Measurements from ENCODE around the gene KPNA5.
"Not testable (repeated sequence)": the region's sequence is repeated elsewhere in the genome, so short reads cannot be mapped to it uniquely, and the experiment has no call there.

Gene KPNA5

GRCh38 chr6:116680880-116681672 is at the start of gene KPNA5:
Gene KPNA5 (plus strand): TSS chr6:116681211. CDS start chr6:116681335, 124 bp downstream.
- peak; percentile 46 for DNase-seq (ENCODE audit: low read depth, low spot score)

DNA sequence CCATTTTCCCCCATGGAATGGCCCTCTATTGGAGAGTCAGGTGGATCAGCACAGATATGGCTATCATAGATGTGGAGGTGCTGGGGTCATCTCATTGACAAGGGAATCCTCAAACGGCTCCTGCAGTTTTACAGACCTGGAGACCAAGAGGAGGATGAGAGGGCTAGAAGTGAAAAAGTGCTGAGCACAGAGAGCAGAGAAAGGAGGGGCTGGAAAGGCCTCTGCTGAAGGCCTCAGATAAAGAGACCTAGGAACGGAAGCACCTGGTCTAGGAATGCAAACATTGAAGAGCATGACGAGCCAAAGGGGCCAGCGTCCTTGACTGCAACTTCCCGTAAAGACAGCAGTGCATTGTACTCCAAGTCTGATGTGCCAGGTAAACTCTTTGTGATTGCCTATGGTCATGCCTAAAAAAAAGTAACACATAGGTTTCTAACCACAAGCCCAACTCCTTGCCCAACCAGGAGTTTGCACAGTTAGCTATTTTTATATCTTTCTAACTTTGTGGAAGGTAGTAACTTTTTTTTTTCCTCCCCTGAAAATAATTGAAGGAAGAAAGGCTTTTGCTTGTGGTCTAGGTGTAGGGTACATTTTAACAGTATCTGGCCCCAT is 49.5 kb upstream of the KPNA5 start:
- no peak for DNase-seq (ENCODE audit: low read depth, low spot score)

- DNase-seq (ENCODE audit: low read depth, low spot score): no peak
Measured at GRCh38 chr6:116633685-116634084, 47.3 kb upstream of the KPNA5 start.

GRCh38 chr6:116648156-116648555 is 32.9 kb upstream of the KPNA5 start:
- peak; percentile 10 for DNase-seq (ENCODE audit: low read depth, low spot score)

DNA sequence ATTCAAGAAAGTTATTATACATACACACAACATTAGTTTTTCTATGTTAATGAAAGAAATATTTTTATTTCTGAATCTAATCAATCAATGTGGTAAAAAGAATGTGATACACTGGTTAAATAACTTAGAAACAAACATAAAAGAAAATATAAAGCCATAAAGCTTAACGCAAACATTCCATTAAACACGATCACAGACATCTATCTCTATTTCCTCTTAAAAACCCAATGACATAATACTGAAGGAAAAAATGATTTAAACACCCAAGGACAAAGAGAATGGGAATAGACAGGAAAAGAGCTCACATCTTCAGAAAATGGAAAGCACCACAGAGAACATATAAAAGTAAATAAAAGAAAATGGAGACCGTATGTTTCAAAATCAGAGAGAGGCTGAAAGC is 31.9 kb upstream of the KPNA5 start:
- DNase-seq (ENCODE audit: low read depth, low spot score): no peak

- DNase-seq (ENCODE audit: low read depth, low spot score): no peak
Measured at GRCh38 chr6:116651916-116652315, 29.1 kb upstream of the KPNA5 start.

DNA sequence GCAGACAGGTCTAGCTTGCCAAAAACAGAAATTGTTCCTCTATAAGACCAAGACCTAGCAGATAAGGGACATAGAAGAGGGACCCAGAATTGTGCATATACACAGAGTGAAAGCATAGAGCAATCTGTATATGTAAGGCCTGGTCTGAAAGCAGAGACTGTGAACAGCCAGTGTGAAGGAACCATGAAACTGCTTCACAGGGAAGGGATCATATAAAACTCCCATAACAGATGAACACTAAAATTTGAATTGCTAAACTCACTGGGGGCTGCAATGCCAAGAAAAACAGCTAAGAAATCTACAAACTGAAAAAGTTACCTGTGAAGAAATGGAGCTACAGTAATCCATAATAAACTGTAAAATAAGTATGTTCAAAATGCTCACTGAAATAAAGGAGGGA is 19.4 kb upstream of the KPNA5 start:
- no peak for DNase-seq (ENCODE audit: low read depth, low spot score)

DNA sequence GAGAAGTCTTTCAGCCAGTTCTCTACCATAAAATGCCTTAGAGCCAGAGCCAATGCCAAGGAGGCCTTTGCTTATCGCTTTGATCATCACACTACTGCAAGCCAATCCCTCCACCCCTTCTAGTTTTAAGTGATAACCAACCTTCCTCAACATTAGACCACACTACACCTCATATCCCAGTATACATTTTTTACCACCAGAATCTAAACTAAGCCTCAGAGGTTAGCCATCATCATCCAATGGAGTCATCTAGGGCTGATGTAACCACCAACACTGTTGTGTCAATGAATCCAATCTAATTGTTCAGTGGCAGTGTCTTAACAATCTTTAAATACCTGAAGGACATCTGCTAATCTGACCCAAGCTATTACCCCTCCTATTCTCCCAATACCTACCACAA is 18.8 kb upstream of the KPNA5 start:
- DNase-seq (ENCODE audit: low read depth, low spot score): no peak

DNA sequence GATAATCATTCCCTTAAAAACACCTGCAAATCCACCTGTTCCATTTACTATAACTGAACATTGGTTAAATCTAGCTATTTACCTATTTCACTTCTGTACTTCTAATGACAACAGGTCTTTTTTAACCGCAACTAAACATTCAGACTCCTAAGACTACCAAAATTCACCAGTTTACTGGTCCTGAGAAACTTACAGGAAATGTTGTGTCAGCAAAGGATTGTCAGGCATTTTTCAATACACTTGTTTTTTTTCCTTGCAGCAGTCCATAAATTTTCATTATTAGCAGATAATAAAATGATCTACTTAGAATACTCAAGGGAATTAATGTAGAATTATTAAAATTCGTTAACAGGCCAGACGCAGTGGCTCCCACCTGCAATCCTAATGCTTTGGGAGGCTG is 17.7 kb upstream of the KPNA5 start:
- no peak for DNase-seq (ENCODE audit: low read depth, low spot score)

GRCh38 chr6:116664169-116664568 is 16.8 kb upstream of the KPNA5 start:
- DNase-seq (ENCODE audit: low read depth, low spot score): not testable (repeated sequence)

DNA sequence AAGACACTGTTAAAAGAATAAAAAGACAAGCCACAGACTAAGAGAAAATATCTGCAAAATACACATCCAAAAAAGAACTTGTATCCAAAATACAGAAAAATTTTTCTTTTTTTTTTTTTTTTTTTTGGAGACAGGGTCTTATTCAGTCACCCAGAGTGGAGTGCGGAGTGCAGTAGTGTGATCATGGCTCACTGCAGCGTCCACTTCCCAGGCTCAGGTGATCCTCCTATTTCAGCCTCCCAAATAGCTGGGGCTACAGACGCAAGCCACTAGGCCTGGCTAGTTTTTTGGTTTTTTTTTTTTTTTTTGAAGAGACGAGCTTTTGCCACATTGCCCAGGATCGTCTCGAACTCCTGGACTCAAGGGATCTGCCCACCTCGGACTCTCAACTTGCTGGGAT is 15.5 kb upstream of the KPNA5 start:
- DNase-seq (ENCODE audit: low read depth, low spot score): no peak

GRCh38 chr6:116666869-116667268 is 14.1 kb upstream of the KPNA5 start:
- DNase-seq (ENCODE audit: low read depth, low spot score): no peak

DNA sequence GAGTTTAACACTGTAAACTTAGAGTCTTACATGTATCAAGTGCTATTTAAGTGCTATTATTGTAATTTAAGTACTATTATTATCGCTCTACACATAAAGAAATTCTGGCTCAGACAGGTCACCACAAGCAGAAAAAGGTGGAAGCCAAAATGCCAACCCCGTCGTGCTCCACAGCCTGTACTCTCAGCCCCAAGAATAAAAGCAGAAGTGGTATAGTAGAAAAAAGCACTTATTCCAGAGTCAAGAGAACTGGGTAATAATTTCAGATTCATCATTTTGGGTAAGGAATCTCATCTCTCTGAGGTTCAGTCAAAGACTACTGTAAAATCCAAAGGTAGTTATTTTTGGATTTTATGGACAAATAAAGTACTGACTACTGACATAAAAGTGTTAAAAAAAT is 13.4 kb upstream of the KPNA5 start:
- no peak for DNase-seq (ENCODE audit: low read depth, low spot score)

DNA sequence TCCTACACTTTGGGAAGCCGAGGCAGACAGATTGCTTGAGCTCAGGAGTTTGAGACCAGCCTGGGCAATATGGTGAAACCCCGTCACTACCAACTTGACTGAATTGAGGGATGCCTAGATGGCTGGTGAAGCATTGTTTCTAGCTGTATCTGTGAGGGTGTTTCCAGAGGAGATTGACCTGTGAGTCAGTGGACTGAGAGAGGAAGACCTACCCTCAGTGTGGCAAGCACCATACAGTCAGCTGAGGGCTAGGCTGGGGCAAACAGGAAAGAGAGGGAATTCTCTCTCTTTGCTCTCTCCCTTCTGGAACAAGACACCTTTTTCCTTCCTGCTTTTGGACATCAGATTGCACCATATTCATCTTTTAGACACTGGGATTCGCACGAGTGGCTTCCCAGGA is 8.7 kb upstream of the KPNA5 start:
- DNase-seq (ENCODE audit: low read depth, low spot score): no peak

DNA sequence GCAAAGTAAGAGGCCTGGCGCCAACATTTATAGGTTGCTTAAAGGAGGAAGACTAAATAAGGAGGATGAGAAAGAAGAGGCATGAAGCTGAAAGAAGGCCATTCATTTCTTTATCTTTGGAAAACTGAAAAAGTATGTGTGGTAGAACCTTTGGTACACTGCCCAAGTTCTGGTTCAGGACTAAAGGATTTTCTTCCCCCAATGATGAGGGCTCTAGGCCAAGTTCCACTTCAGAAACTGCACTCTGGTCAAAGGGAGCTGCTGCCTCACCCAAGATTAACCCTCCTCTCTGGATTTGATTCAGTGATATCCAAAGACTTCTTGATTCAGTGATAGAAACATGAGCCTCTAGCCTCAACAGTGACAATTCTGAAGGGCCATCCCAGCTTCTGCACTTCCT is 5.0 kb upstream of the KPNA5 start:
- DNase-seq (ENCODE audit: low read depth, low spot score): no peak

DNA sequence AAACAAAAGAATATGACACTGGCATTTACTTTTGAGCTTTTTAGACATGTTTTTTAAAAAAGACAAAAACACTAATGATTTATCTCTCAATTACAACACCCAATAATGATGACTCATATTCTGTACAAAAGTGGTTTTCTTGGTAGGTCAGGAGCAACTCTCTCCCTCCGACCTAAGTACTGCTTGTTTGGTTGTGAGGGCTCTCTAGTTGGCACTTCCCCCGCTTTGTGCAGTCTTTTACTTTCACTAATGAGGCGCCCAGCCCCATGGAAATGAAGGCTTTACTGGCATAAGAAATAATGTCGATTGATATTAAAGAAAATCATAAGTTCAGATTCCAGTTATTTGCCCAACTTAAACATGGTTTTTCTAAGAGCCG is 1.3 kb downstream of the KPNA5 start:
- no peak for DNase-seq (ENCODE audit: low read depth, low spot score)

DNA sequence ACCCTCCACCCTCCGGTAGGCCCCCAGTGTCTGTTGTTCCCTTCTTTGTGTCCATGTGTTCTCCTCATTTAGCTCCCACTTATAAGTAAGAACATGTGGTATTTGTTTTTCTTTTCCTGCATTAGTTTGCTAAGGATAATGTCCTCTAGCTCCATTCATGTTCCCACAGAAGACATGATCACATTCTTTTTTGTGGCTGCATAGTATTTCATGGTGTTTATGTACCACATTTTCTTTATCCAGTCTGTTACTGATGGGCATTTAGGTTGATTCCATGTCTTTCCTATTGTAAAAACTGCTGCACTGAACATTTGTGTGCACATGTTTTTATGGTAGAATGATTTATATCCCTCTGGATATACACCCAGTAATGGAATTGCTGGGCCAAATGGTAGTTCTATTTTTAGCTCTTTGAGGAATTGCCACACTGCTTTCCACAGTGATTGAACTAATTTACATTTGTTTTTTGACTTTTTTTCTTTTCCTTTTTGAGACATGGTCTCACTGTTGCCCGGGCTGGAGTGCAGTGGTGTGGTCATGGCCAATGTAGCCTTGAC is 4.5 kb downstream of the KPNA5 start:
- no peak for DNase-seq (ENCODE audit: low read depth, low spot score)

DNA sequence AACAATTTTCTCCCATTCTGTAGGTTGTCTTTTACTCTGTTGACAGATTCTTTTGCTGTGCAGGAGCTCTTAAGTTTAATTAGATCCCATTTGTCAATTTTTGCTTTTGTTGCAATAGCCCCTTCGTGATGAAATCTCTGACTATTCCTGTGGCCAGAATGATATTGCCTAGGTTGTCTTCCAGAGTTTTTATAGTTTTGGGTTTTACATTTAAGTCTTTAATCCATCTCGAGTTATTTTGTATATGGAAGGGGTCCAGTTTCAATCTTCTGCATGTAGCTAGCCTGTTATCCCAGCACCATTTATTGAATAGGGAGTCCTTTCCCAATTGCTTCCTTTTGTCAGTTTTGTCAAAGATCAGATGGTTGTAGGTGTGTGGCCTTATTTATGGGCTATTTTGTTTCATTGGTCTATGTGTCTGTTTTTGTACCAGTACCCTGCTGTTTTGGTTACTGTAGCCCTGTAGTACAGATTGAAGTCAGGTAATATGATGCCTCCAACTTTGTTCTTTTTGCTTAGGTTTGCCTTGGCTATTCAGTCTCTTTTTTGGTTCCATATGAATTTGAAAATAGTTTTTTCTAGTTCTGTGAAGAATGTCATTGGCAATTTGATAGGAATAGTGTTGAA is 5.6 kb downstream of the KPNA5 start:
- not testable (repeated sequence) for DNase-seq (ENCODE audit: low read depth, low spot score)

DNA sequence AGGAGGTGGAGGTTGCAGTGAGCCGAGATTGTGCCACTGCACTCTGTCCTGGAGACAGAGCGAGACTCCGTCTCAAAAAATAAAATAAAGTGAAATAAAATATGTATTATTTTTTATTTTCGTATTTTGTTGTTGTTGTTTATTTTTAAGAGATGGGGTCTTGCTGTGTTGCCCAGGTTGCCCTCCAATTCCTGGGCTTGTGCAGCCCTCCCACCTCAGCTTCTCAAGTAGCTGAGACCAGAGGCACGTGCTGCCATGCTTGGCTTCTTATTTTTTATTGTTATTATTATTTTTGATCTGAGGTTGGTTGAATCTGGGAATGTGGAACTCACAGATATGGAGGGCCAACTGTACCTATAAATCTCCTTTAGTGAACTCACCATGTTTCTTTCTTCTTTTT is 10.1 kb downstream of the KPNA5 start:
- DNase-seq (ENCODE audit: low read depth, low spot score): no peak

GRCh38 chr6:116692873-116693272 is 11.9 kb downstream of the KPNA5 start:
- DNase-seq (ENCODE audit: low read depth, low spot score): not testable (repeated sequence)

DNA sequence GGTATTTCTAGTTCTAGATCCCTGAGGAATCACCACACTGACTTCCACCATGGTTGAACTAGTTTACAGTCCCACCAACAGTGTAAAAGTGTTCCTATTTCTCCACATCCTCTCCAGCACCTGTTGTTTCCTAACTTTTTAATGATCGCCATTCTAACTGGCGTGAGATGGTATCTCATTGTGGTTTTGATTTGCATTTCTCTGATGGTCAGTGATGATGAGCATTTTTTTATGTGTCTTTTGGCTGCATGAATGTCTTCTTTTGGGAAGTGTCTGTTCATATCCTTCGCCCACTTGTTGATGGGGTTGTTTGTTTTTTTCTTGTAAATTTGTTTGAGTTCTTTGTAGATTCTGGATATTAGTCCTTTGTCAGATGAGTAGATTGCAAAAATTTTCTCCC is 12.3 kb downstream of the KPNA5 start:
- DNase-seq (ENCODE audit: low read depth, low spot score): not testable (repeated sequence)

GRCh38 chr6:116695401-116695800 is 14.4 kb downstream of the KPNA5 start:
- DNase-seq (ENCODE audit: low read depth, low spot score): no peak

- DNase-seq (ENCODE audit: low read depth, low spot score): no peak
Measured at GRCh38 chr6:116697480-116697879, 16.5 kb downstream of the KPNA5 start.

All from brain pericyte (primary cell).